GM23338 (cell line): ENCODE measurements around the gene ZFP36. TPM values are rescaled to one million over a fixed set of nuclear protein-coding genes. Genes with fewer than 3 reads are reported as not detected.
A peak's percentile ranks its signal among the peaks of the same experiment; 100 is the strongest.

Source experiments
- ATAC-seq: fragments of 200-7000 bp; cut with Tn5 transposase; 3 replicates; pipeline ENCODE4 v1.9.1; 2020
- DNase-seq: peaks from one replicate; pipeline ENCODE4 v3.0.0-alpha.2; 2015; ENCODE audit warnings: low spot score
- H2AFZ ChIP-seq: fragments of 200-600 bp; sonication (generic); 2 replicates; pipeline ENCODE4 v1.8.0; 2016; ENCODE audit warnings: antibody characterized with exemption, mild to moderate bottlenecking, moderate library complexity
- H3F3A ChIP-seq: fragments of 200-600 bp; sonication (generic); replicated peaks from 2 replicates; pipeline ENCODE4 v1.8.0; 2017; ENCODE audit warnings: antibody characterized with exemption, mixed run types, low read depth
- H3K27ac ChIP-seq: fragments of 200-600 bp; sonication (generic); 2 replicates; pipeline ENCODE4 v1.6.1; 2016; ENCODE audit warnings: low read depth
- H3K27me3 ChIP-seq: fragments of 200-600 bp; sonication (generic); 2 replicates; pipeline ENCODE4 v1.8.0; 2016; ENCODE audit warnings: mild to moderate bottlenecking, mixed run types, moderate library complexity; ENCODE audit not compliant: insufficient read depth
- H3K36me3 ChIP-seq: fragments of 200-600 bp; sonication (generic); 2 replicates; pipeline ENCODE4 v1.8.0; 2016; ENCODE audit warnings: mild to moderate bottlenecking; ENCODE audit not compliant: insufficient read depth
- H3K4me1 ChIP-seq: fragments of 200-600 bp; sonication (generic); 2 replicates; pipeline ENCODE4 v1.8.0; 2016; ENCODE audit warnings: mild to moderate bottlenecking, moderate library complexity; ENCODE audit not compliant: insufficient read depth
- H3K4me2 ChIP-seq: fragments of 200-600 bp; sonication (generic); 2 replicates; pipeline ENCODE4 v1.7.1; 2017; ENCODE audit warnings: mixed run types
- H3K4me3 ChIP-seq: fragments of 200-600 bp; sonication (generic); 2 replicates; pipeline ENCODE4 v1.6.1; 2016; ENCODE audit warnings: mixed run types
- H3K79me2 ChIP-seq: fragments of 200-600 bp; sonication (generic); replicated peaks from 2 replicates; pipeline ENCODE4 v1.8.0; 2017; ENCODE audit warnings: mild to moderate bottlenecking; ENCODE audit not compliant: insufficient read depth
- H3K9me2 ChIP-seq: fragments of 200-600 bp; sonication (generic); 2 replicates; pipeline ENCODE4 v1.8.0; 2017; ENCODE audit not compliant: insufficient read depth
- H4K20me1 ChIP-seq: fragments of 200-600 bp; sonication (generic); replicated peaks from 2 replicates; pipeline ENCODE4 v1.8.0; 2017; ENCODE audit warnings: mild to moderate bottlenecking; ENCODE audit not compliant: insufficient read depth
- H3K27ac Mint-ChIP-seq: 2 replicates; pipeline ENCODE4 v1.8.0; 2020; ENCODE audit warnings: inconsistent platforms, mild to moderate bottlenecking, moderate library complexity, mixed read lengths
- H3K27me3 Mint-ChIP-seq: 3 replicates; pipeline ENCODE4 v1.8.0; 2022; ENCODE audit warnings: low read depth, mild to moderate bottlenecking, moderate library complexity, mixed read lengths, inconsistent platforms; ENCODE audit not compliant: insufficient read depth, poor library complexity
- H3K36me3 Mint-ChIP-seq: 3 replicates; pipeline ENCODE4 v1.8.0; 2021; ENCODE audit warnings: low read depth, mild to moderate bottlenecking, inconsistent platforms, moderate library complexity, mixed read lengths
- H3K4me1 Mint-ChIP-seq: 3 replicates; pipeline ENCODE4 v1.8.0; 2020; ENCODE audit warnings: mild to moderate bottlenecking, inconsistent platforms, mixed read lengths
- H3K4me3 Mint-ChIP-seq: 3 replicates; pipeline ENCODE4 v1.8.0; 2021; ENCODE audit warnings: moderate library complexity, mild to moderate bottlenecking, inconsistent platforms, mixed read lengths
- H3K9me3 Mint-ChIP-seq: 3 replicates; pipeline ENCODE4 v1.8.0; 2020; ENCODE audit warnings: moderate library complexity, mild to moderate bottlenecking, inconsistent platforms, mixed read lengths
- CREB1 ChIP-seq: fragments of 250-450 bp; sonication (Bioruptor Pico); IDR thresholded peaks from 2 replicates; pipeline ENCODE4 v1.5.0; 2020; ENCODE audit warnings: low read depth, mild to moderate bottlenecking, moderate library complexity
- ETS1 ChIP-seq: IDR thresholded peaks from 2 replicates; pipeline ENCODE4 v1.6.1; 2016; ENCODE audit warnings: antibody characterized with exemption
- POLR2AphosphoS5 ChIP-seq: IDR thresholded peaks from 2 replicates; pipeline ENCODE4 v1.6.1; 2016; ENCODE audit warnings: antibody characterized with exemption, low read depth
- STAT1 ChIP-seq: IDR thresholded peaks from one replicate; pipeline ENCODE4 v1.6.1; 2016; ENCODE audit warnings: antibody characterized with exemption; ENCODE audit not compliant: unreplicated experiment
- ZNF331 ChIP-seq: fragments of 250-450 bp; sonication (Bioruptor Pico); IDR thresholded peaks from 2 replicates; pipeline ENCODE4 v1.5.0; 2020; ENCODE audit warnings: low read depth, mild to moderate bottlenecking, moderate library complexity
- polyA plus RNA-seq: library from polyadenylated mRNA; unstranded; fragments of >200 nt; fragmentation: Nextera tagmentation; extraction: Ambion mirVana; gene quantifications from 2 replicates; pipeline ENCODE4 v1.2.1, GENCODE V29; 2016
- total RNA-seq: library from RNA; depleted of rRNA; stranded (reverse); fragments of >200 nt; shearing (Covaris generic); gene quantifications from 2 replicates; pipeline ENCODE4 v1.2.3, GENCODE V29; 2014
- TF ChIP-seq, protein P1 (sequence below), 2 experiments: fragments of 200-600 bp in 1 of 2; sonication (generic) in 1 of 2; conservative IDR thresholded peaks; 2 replicates each; pipeline versions ENCODE4 v1.5.1 to v1.6.1; 2016 to 2017; ENCODE audit warnings: antibody characterized with exemption in 2 of 2, low read depth in 2 of 2, mild to moderate bottlenecking in 2 of 2, moderate library complexity in 1 of 2

ZFP36 gene
- total and polyA plus RNA-seq, 2 experiments from 2014 or later = 9.5 to 27.5 TPM

GRCh38 chr19:39413272-39413910, 6.7 kb downstream of the ZFP36 start:
- Mint-ChIP-seq H3K27ac (peak overlapping the region; percentile 93), H3K4me3 (peak overlapping the region; percentile 94), H3K9me3 (peaks cover 4% of the 10 kb centered on the region; the same call in 2 of the 3 replicates), H3K27me3 (peaks cover 32% of the 10 kb centered on the region), H3K36me3 (peaks cover 36% of the 10 kb centered on the region), H3K4me1 (peaks cover 41% of the 10 kb centered on the region)
- Histone ChIP-seq H3K27me3 (no peaks in the 10 kb centered on the region), H3K4me2 (peak overlapping the region; percentile 100), H3K36me3 (peaks cover 2% of the 10 kb centered on the region; the same call in 1 of the 2 replicates), H3K4me1 (peaks cover 33% of the 10 kb centered on the region), H3K27ac (peak overlapping the region; percentile 100), H3K79me2 (peaks cover 22% of the 10 kb centered on the region), H3F3A (peaks cover 36% of the 10 kb centered on the region), H3K4me3 (peak overlapping the region; percentile 100), H4K20me1 (peaks cover 18% of the 10 kb centered on the region; the same call in 1 of the 2 replicates), H2AFZ (no peak overlapping the region; the same call in 1 of the 2 replicates), H3K9me2 (no peaks in the 10 kb centered on the region)
- DNase-seq (peak; percentile 74), ATAC-seq (peak; percentile 6)
- TF ChIP-seq ETS1 (peak; percentile 27; the same call in 1 of the 2 replicates), CREB1 (CRISPR knock-in tag) (no peak), ZNF331 (no peak), POLR2AphosphoS5 (no peak; the same call in 1 of the 2 replicates), STAT1 (no peak)

DNA sequence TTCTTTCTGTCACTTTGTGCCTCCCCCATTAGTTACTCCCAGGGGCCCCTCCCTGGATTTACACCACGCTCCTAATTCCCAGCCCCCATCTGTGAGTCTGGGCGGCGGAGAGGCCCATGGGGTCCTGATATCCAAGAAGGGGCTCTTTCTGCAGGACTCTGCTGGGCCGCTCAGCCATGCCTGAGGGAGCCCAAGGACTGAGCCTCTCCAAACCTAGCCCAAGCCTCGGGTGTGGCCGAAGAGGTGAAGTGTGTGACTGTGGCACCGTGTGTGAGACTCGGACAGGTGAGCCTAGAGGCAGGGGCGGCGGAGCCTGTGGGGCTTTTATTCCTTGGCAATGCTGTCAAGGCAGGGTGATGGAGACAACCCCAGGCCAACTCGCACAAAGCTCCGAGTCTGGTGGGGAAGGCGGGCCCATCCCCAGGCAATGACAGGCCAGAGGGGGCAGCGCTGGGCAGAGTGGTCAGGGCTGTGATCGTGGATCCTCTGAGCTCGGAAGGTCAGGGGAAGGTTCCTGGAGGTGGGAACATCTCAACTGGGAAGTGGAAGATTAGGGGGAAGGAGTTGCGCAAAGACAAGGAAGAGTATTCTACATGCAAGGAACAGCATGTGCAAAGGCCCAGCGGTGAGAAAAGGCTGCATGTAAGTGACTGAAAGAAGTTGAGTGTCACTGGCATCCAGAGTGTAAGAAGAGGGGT, 7.4 kb downstream of the ZFP36 start:
- peaks cover 35% of the 10 kb centered on the region for H3K4me1 Mint-ChIP-seq
- no peak for ATAC-seq

More for the DNA sequence above, 7.4 kb downstream of the ZFP36 start:
- H3F3A ChIP-seq = peaks cover 33% of the 10 kb centered on the region
- peaks cover 9% of the 10 kb centered on the region; the same call in 1 of the 2 replicates for H3K36me3 ChIP-seq
- peak overlapping the region; percentile 100 for H3K4me2 ChIP-seq
- H3K27ac ChIP-seq = peak overlapping the region; percentile 81; the same call in 1 of the 2 replicates
- no peaks in the 10 kb centered on the region for H3K27me3 ChIP-seq
- no peak for TF ChIP-seq ZNF331
- TF ChIP-seq, protein P1, sequence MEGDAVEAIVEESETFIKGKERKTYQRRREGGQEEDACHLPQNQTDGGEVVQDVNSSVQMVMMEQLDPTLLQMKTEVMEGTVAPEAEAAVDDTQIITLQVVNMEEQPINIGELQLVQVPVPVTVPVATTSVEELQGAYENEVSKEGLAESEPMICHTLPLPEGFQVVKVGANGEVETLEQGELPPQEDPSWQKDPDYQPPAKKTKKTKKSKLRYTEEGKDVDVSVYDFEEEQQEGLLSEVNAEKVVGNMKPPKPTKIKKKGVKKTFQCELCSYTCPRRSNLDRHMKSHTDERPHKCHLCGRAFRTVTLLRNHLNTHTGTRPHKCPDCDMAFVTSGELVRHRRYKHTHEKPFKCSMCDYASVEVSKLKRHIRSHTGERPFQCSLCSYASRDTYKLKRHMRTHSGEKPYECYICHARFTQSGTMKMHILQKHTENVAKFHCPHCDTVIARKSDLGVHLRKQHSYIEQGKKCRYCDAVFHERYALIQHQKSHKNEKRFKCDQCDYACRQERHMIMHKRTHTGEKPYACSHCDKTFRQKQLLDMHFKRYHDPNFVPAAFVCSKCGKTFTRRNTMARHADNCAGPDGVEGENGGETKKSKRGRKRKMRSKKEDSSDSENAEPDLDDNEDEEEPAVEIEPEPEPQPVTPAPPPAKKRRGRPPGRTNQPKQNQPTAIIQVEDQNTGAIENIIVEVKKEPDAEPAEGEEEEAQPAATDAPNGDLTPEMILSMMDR (conservative IDR thresholded peaks at IDR 0.05; ENCODE audit: low read depth in 2 of 2) = peak; percentile 29 to 49; a peak in 3 of 4 replicates
- H3K79me2 ChIP-seq = peaks cover 15% of the 10 kb centered on the region
- H3K27ac Mint-ChIP-seq = peak overlapping the region; percentile 87
- peak overlapping the region; percentile 100 for H3K4me3 ChIP-seq
- no peak overlapping the region; the same call in 1 of the 2 replicates for H2AFZ ChIP-seq
- H3K4me1 ChIP-seq = peaks cover 27% of the 10 kb centered on the region
- peaks cover 37% of the 10 kb centered on the region for H3K36me3 Mint-ChIP-seq
- H3K9me3 Mint-ChIP-seq = peaks cover 4% of the 10 kb centered on the region; the same call in 2 of the 3 replicates
- no peaks in the 10 kb centered on the region for H3K9me2 ChIP-seq
- H4K20me1 ChIP-seq = peaks cover 18% of the 10 kb centered on the region; the same call in 1 of the 2 replicates
- peaks cover 29% of the 10 kb centered on the region for H3K27me3 Mint-ChIP-seq
- H3K4me3 Mint-ChIP-seq = peak overlapping the region; percentile 94
- peak; percentile 49 for DNase-seq
